Superior temporal gyrus (tissue), 1 donor: Measurements from ENCODE around the gene UGT1A1.
A peak's percentile ranks its signal among the peaks of the same experiment; 100 is the strongest.

Experiments
- DNase-seq: peaks from one replicate; pipeline ENCODE4 v3.0.0-alpha.2; 2016; ENCODE audit errors: extremely low spot score

Gene UGT1A1

DNA sequence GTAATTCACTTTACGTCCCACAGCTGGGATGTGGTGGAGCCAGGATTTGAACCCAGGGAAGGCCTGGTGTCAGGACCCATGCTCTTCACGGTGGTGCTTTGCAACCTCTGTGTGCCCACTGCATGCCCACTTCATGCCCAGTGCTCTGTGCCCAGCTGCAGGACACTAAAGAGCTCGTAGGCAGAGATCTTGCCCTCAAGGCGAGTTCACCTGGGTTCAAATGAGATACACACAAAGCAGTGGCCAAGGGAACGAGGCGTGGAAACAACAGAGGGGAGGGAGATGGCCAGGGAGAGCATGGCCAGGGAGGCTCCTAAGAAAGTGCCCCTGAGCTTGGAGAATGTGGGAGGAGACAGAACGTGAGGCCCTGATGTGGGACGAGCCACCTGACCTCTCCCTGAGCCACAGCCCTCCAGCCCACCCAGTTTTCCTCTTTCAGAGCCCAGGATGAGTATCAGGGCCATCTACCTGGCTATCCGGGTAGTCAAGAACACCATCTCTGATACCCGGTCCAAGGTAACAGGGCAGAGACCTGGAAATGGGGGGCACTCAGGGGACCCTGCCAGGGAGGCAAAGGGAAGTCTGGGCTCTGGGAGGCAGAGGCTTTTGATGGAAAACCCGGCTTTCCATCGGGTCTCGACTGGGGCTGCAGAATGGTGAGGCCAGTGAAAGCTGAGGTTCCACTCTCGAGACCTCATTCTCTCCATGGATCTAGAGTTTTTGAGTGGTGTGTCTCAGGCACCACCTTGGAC, 38.4 kb downstream of the UGT1A1 start:
- DNase-seq: no peak

DNA sequence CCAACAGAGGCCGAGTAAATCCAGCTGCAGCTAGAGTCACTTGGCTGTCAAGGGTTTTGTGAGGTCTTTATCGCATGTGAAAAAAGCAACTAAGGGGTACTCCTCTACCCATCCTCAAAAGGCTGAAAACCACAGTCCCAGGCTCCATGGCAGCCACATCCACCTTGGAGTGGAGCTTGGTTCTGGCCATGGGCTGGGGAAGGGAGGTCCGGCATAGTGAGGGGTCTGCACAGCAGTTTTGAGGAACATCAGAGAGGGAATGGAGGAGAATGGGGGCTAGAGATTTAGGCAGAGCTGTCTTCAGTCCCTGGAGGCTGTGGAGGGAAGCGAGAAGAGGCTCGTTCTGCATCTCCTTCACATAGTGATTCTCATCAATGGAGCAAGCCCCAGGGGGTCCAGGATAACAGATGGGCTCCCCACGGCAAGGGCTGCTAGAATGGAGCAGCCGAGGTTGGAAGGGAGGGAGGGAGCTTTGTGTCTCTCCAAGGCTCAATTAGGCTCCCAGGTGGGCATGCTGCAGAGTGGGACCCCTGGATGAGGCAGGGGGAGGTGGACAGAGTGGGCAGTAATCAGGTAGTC, 39.1 kb downstream of the UGT1A1 start:
- DNase-seq: no peak

DNA sequence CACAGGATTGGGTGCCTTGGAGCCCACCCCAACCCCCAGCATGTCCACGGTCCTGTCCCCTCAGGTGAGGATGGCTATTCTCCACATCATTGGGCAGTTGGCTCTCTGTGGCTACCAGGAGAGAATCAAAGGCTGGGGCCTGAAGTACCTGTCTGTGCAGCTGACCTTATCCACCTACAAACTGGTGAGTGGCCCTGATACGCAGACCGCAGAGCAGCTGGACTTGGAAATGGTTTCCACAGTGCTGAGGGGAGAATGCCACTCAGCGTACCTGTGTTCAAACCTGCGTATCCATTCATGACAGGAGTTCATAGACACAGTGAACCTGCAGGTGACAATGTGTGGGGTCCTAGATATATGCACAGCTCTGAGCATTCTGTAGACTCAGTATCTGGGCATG, 39.6 kb downstream of the UGT1A1 start:
- no peak for DNase-seq

DNA sequence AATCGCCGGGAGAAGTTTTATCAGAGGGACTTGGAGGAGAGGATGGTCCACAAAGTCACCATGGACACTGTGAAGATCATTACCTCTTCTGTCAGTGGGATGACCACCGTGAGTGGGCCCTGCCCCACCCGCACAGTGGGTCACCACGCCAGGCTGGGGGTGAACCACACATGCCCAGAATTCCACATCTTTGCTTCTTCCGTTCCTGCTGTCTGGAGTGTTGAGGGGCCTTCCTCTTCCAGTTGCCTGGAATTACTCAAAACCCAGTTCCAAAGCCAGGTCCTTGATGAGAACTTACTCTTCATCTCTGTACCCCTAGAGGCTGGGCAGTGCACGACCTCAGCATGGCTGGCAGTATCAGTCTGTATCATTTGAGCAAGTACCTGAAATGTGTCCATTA, 40.1 kb downstream of the UGT1A1 start:
- DNase-seq: no peak

DNA sequence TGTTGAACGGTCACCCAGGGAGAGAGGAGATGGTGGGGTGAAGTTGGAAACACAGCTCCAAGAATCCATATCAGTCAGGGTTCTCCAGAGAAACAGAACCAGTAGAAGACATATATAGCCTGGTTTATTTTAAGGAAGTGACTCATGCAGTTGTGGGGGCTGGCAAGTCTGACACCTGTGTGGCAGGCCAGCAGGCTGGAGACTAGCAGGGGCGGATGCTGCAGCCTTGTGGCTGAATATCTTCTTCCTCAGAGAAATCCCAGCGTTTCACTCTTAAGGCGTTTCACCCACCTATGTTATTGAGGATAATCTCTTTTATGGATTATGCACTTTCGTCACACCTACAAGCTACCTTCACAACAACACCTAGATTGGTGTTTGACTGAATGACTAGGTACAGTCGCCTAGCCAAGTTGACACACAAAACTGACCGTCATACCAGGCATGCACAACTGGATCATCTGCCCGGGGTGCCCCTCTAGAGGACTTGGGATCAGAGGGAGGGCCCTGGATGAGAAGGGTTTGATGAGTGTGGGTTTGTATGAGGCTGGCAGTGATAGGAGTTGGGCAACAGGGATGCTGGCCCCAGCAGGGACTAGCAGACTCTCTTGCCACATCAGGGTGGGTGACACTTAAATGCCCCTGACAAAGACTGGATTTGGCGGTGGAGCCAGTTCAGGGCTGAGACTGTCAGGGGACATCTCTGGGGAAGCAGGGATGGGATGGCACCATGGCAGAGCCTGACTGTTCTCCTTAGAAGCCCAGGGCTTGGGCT, 41.5 kb downstream of the UGT1A1 start:
- peak; percentile 18 for DNase-seq

DNA sequence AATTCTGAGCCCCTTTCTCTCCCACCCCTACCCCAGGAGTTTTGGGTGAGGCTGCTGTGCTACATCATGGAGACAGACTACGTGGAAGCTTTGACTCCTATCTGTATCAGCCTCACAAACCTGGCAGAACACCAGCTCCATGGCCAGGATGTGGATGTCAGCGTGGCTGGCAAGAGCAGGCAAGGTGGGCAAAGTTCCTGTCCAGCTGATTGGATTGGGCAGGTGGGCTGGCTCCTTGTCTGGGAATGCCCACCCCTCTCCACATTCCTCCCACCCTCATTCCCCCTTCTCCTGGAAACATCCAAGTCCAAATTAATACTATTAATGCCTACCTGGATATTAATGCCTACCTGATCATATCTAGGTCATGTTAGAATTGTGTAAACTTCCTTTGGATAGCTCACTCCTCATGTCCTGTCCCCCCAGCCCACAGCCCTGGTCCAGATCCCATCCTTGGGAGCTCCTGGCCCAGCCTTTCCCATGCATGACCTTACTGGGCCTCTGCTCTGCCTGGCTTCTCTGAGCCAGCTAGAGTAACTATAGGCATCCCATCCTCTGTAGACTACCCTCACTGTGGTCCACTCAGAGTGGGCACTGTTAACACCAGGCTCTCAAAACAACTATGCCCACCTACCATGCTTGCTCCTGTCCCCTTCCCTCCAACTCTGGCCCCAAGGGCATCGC, 42.2 kb downstream of the UGT1A1 start:
- DNase-seq: no peak

DNA sequence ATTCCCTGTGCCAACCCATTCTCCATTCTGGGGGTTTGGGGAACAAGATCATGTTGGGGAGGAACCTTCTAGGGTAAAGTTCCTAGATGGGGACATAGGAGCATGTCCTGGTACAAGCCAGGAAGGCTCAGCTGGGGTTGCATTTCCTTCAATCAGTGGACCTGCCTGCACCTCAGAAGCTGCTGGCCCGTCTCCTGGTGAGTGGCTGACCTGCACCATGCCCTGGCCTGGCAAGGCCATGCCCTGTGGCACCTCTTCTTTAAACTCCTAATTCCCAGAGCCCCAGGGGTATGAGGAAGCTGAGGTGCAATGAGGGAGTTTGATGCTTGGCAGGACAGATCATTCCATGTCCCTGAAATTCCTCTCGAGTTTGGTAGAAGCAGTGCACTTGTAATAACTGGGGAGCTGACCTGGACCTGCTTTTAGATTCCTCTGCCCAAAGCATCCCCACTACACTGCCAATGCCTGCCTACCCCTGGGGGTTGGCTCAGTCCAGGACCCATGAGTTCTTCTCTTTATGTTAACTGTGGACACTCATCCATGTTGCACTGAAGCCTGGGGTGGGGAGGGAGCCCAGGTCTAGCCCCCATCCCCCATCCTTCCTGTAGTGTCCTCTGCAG, 43.3 kb downstream of the UGT1A1 start:
- DNase-seq: no peak

DNA sequence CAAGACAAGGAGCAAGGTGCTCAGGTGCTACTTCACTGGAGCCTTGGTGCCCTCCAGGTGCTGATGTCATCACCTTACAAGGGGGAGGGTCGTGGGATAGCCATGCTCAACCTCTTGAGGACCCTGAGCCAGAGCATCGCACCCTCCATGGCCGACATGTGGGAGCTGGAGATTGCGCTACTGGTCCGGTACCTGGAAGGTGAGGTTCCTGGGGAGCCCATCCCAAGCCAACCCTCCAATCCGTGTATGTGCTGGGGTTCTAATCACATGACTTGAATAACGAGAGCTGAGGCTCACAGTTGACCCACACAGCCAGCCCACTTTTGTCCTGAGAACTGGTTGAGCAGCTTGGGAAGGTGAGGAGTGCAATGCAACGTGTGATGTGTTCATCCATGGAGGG, 43.9 kb downstream of the UGT1A1 start:
- no peak for DNase-seq

DNA sequence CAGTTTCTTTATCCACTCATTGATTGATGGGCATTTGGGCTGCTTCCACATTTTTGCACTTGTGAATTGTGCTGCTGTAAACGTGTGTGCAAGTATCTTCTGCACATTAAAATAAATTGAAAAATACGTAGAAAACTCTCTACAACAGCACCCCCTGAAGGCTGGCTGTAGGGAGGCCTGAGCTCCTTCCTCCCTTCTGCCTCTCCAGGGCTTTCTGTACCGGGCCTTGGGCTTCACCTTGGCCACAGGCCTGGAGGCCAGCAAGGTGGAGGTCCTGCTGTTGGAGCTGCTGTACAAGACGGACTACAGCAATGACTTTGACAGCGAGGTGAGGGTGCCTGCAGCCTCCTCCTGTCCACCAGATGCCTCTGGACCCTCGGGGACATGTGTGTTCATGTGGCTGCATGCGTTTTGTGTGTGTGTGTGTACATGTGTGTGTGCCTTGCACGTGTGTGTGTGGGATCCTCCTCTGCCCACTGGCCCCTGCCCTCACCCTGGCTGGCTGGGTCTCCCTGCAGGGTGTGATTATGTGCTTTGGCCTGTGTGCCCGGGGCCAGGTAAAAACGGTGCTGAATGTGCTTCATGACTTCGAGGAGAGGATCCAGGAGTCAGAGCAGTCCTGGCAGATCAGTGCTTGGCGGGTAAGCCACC, 47.3 kb downstream of the UGT1A1 start:
- no peak for DNase-seq

DNA sequence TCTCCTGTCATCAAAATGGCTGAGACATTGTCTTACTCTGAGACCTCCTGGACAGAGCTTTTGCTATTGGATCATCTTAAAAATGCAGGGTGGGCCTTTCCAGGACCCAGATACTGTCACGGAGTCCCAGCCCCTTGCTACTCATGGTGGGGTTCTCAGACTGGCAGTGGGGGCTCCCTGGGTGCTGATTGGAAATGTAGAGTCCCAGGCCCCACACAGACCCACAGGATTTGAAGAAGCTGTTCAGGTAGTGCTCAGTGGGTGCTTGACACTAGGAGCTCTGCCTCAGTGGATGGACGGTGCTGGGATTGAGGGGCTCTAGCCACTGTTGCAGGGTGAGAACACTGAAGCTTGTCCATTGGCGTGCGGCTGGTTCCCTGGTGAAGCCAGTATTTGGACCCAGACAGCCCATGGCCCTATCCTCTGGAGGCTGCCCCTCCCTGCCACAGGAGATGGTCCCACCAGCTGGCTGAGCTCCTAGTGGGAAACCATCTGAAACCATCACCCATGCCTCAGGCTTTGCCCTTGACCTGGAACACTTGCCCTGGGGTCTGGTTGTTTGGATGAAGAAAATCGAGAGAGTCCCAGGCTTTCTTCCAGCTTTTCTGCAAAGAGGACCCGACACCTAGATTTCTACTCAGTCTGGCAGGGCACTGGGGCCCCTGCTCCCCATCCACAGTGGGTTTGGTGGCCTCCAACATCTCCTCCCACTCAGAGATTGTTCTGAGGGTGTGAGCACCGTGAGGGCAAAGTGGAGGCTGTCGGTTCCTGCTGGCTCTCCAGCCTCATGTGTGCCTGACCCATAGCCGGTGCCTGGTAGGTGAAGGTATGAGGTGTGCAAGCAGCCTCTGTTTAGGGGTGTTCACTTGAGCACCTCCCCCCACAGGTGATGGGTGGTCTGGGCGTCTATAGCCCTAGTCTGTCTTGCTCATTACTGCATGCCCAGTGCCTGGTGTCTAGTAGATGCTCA, 48.2 kb downstream of the UGT1A1 start:
- no peak for DNase-seq

DNA sequence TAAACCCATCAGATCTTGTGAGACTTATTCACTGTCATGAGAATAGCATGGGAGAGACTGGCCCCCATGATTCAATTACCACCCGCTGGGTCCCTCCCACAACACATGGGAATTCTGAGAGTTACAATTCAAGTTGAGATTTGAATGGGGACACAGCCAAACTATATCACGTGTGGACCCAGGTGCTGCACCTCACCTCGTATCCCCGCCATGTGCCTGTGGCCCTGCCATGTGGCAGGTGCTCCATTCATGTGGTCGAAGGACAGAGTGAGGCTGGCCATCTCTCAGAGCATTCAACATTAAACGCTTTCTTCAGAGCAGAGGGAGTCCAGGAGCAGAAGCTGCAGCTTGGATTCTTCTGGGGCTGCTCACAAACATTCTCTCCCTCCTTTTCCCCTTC, 50.3 kb downstream of the UGT1A1 start:
- no peak for DNase-seq

DNA sequence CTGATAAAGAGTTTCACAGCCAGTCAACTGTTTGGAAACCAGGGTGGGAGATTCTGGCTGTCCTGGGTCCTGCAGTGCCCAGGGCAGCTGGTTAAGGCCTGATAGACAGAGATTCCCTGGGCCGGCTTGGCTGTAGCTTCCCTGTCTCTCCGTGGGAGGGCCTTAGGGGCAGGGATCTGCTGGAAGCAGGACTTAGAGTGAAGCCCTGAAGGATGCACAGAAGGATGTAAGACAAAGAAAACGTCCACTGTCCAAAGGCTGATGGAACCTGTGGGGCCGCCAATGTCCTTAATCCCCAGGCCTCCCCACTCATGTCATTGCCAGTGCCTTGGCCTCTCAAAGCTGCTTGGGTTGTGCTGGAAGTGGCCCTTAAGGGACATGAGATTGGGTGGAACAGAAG, 51.0 kb downstream of the UGT1A1 start:
- DNase-seq: no peak

DNA sequence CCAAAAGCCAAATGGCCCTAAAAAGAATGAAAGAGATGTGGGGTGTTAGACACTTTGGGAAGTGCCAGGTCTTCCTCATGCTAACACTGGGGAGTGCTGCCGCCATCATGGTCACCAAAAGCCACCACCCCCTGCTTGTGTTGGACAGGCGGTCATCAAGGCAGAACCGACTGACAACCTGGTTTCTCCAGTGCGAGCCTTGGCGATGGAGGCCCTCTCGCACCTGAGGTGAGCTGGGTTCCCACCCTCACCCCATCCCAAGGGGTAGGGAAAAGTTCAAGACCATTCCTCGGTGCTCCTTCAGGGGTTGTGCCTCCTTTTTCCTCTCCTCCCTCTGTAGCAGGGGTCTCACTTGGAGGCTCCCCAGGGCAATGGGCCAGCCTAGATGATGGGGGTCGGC, 51.7 kb downstream of the UGT1A1 start:
- DNase-seq: no peak

DNA sequence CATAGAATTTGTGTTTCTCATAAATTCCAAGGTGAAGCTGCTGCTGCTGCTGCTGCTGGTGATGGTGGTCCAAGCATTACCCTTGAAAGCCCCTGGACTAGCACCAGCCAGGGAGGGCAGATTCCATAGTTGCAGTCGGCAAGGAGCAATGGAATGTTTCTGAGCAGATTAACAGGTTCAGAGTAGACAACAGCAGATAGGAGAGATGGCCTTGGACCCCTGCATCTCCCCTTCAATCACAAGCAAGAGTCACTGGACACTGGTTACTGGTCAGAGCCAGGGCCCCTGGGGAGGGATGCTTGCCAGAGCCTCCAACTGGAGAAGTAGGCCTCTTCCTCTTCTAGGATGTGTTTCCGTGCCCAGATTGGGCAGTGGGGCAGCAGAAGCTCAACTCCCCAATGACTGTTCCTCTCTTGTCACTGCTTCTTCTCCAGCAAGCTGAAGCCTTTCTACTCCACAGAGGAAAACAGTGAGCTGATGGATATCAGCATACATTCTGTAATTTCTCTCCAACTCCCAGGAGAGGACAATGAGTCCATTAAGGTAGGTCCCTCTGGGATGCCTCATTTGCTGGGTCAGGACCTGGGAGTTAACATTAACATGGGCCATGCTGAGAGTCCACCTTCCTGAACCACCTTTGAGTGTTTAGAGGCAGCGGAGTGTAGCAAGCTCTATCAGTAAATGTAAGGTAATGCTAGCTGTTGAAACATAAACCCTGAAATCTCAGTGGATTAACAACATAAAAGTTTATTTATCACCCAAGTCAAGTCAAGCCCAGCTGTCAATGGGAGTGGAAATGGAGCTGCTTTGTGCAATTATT, 53.4 kb downstream of the UGT1A1 start:
- DNase-seq: no peak

DNA sequence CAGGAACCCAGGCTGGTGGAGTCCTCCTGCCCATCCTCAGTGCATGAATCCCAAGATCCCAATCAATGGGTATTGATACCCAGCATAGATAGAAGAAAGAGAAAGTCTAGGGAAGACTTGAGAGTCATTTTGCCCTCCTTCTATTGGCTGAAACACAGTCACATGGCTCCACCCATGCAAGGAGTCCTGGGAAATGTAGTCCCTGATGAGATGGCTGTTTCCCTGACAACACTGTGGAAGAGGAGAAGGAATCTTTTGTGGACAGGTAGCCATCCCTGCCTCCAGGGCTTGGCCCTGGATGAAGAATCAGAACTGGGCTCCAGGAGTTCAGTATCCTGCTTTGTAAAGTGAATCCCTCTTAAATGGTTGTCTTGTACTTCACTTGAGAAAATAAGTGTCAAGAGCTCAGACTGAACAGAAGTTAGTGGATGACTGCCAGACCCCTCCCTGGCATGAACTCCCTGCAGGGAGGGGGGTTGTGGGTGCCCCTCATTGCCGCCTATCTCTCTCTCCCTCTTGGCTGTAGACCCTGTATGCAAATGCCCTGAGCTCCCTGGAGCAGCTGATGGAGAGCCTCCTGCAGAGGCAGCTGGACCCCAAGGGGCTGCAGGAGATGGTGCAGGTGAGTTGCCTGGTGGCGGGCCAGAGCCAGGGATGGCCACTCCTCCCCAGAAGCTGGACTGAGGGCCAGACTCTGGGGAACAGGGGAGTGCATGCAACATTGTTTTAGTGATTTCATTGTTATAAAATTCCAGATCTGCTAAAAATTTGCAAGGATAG, 54.2 kb downstream of the UGT1A1 start:
- no peak for DNase-seq

DNA sequence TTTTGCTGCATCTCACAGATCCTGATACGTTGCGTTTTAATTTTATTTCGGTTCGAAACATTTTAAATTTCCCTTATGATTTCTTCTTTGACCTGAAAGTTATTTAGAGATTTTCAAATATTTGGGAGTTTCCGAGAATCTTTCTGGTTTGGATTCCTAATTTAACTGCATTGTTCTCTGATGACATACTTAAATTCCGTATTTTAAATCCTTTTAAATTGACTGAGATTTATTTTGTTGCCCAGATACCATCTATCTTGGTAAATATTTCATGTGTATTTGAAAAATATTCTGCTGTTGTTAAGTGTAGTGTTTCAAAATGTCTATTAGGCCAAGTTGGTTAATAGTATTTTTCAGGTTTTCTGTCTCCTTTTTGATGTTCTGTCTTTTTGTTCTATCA, 55.8 kb downstream of the UGT1A1 start:
- DNase-seq: no peak

DNA sequence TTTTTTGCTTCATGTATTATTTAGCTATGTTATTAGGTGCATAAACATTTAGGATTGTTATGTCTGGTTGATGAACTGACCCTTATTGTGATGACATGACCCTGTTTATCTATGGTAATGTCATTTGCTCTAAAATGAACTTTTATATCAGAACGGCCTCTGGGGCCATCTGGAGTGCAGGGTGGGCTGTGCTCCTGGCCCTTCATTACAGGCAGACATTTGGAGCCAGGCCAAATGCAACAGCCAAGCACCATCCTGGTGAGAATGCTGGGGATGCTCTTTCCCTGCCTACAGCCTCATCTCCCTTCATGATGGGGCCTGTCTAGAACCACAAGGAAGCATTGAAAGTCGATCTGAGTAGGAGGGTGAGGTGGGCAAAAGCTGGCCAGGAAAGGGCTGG, 56.3 kb downstream of the UGT1A1 start:
- no peak for DNase-seq

DNA sequence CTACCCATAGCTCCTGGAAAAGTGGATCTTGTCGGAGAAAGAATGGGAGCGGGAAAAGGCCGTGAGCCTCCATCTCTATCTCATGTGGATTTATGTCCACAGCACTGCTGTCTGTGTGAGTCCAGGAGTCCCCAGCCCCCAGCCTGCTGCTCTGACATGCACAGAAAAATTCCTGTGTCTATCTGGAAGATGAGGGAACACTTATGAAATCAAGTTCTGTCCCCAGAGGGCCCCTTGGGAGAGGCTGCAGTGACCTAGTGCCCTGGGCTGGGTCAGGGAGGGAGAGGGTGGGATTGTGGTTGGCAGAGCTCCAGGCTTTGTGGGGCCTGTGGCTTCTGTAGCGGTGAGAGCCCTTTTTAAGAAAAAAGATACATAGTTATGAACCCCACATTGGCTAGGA, 56.7 kb downstream of the UGT1A1 start:
- no peak for DNase-seq
